T-cell (primary cell): Measurements from ENCODE around the gene RP9. TPM values are rescaled to one million over a fixed set of nuclear protein-coding genes. Genes with fewer than 3 reads are reported as not detected.

Experiments used
- ATAC-seq, 4 experiments: fragments of 200-7000 bp in 3 of 4; fragments of 150-1000 bp in 1 of 4; cut with Tn5 transposase; replicated peaks in 1 of 4; 1 replicate in 3 of 4; 2 replicates in 1 of 4; pipeline ENCODE4 v1.10.0; 2021; ENCODE audit warnings: moderate library complexity in 3 of 4, mild to moderate bottlenecking in 2 of 4, moderate number of reproducible peaks in 1 of 4
- CTCF ChIA-PET, 2 donors: fragments of 300-600 bp; sonication (Branson Sonifier 250); formaldehyde crosslinking; loops; one replicate each; lab custom pipeline; 2022; ENCODE audit warnings: antibody characterized with exemption in 2 of 2; lab: Charles Lee
- POLR2A ChIA-PET, 2 donors: fragments of 300-600 bp; sonication (Branson Sonifier 250); formaldehyde crosslinking; loops; one replicate each; lab custom pipeline; 2022; ENCODE audit warnings: antibody characterized with exemption in 2 of 2; lab: Charles Lee
- DNase-seq, 35 experiments: peaks; one replicate each; pipeline versions ENCODE4 v3.0.0 to v3.0.0-alpha.2; 2013 to 2023
- H3K27ac ChIP-seq: one replicate; pipeline ENCODE4 v1.5.1; 2013; ENCODE audit warnings: low read length
- H3K27me3 ChIP-seq, 2 experiments: replicated peaks in 1 of 2; 1 replicate in 1 of 2; 2 replicates in 1 of 2; pipeline versions ENCODE4 v1.6.1 to v1.7.0; 2013; ENCODE audit warnings: low read length in 1 of 2, mixed read lengths in 1 of 2; ENCODE audit not compliant: control insufficient read depth in 2 of 2, insufficient read depth in 2 of 2; ENCODE audit errors: extremely low read depth in 1 of 2
- H3K36me3 ChIP-seq, 2 donors: 1 replicate in 1 of 2; 2 replicates in 1 of 2; pipeline versions ENCODE4 v1.6.1 to v1.7.0; 2013; ENCODE audit warnings: low read length in 1 of 2; ENCODE audit not compliant: control insufficient read depth in 2 of 2, insufficient read depth in 1 of 2; ENCODE audit errors: extremely low read depth in 1 of 2
- H3K4me1 ChIP-seq, 2 experiments: 1 replicate in 1 of 2; 2 replicates in 1 of 2; pipeline versions ENCODE4 v1.6.1 to v1.7.0; 2013; ENCODE audit warnings: low read length in 2 of 2, mixed read lengths in 1 of 2; ENCODE audit not compliant: insufficient read depth in 2 of 2, control insufficient read depth in 1 of 2; ENCODE audit errors: extremely low read depth in 1 of 2
- H3K4me3 ChIP-seq, 2 donors: 1 replicate in 1 of 2; 2 replicates in 1 of 2; pipeline versions ENCODE4 v1.5.1 to v1.7.0; 2013; ENCODE audit warnings: mild to moderate bottlenecking in 2 of 2, low read length in 1 of 2, moderate library complexity in 1 of 2; ENCODE audit not compliant: control insufficient read depth in 1 of 2; ENCODE audit errors: extremely low read depth in 1 of 2
- H3K9me3 ChIP-seq: 2 replicates; pipeline ENCODE4 v1.7.0; 2013
- H3K27ac Mint-ChIP-seq, 2 donors: one replicate each; pipeline ENCODE4 v1.8.0; 2020 to 2021; ENCODE audit warnings: mild to moderate bottlenecking in 2 of 2, mixed read lengths in 2 of 2
- H3K27me3 Mint-ChIP-seq, 2 donors: one replicate each; pipeline ENCODE4 v1.8.0; 2021 to 2022; ENCODE audit warnings: mixed read lengths in 2 of 2
- H3K36me3 Mint-ChIP-seq: one replicate; pipeline ENCODE4 v1.8.0; 2021; ENCODE audit warnings: mixed read lengths
- H3K4me1 Mint-ChIP-seq, 3 donors: one replicate each; pipeline ENCODE4 v1.8.0; 2020 to 2022; ENCODE audit warnings: mixed read lengths in 3 of 3, mild to moderate bottlenecking in 1 of 3
- H3K4me3 Mint-ChIP-seq, 3 donors: one replicate each; pipeline ENCODE4 v1.8.0; 2020 to 2022; ENCODE audit warnings: mild to moderate bottlenecking in 3 of 3, mixed read lengths in 3 of 3, moderate library complexity in 3 of 3
- H3K9me3 Mint-ChIP-seq, 3 donors: one replicate each; pipeline ENCODE4 v1.8.0; 2020 to 2022; ENCODE audit warnings: mixed read lengths in 3 of 3
- WGBS: methylation state at CpG from one replicate; pipeline ENCODE4 v1.1.5; 2013; ENCODE audit warnings: missing lambda C conversion rate; ENCODE audit not compliant: insufficient coverage; 5-methylcytosine and 5-hydroxymethylcytosine counted together
- total RNA-seq, 35 experiments: library from RNA in 6 of 35; stranded (reverse) in 6 of 35; fragments of 120-200 nt in 1 of 35; gene quantifications; one replicate each; pipeline versions ENCODE4 v1.2.1 to v1.2.4 and lab custom pipeline; 2013 to 2026

The RP9 gene
- total RNA-seq, 5 donors from 2014 or later (not counting 1 experiment from before 2014, with no cell fraction given): 14.7 to 18.3 (median 17.0) TPM

- DNase-seq: no peak
- H3K9me3 ChIP-seq: no peaks in the 10 kb centered on the region
- ChIA-PET CTCF (no interaction called here), POLR2A (no interaction called here)
- Mint-ChIP-seq H3K9me3 (peaks cover 0 to 2% (median 0%) of the 10 kb centered on the region in 3 donors), H3K4me3 (no peak overlapping the region), H3K36me3 (peaks cover 3% of the 10 kb centered on the region), H3K4me1 (no peaks in the 10 kb centered on the region), H3K27ac (no peak overlapping the region), H3K27me3 (peaks cover 0 to 5% of the 10 kb centered on the region in 2 donors)
- 89% methylated on average over 1 of the region's 2 CpGs for WGBS
- H3K4me1 ChIP-seq: no peaks in the 10 kb centered on the region
- H3K36me3 ChIP-seq: no peaks in the 10 kb centered on the region
- no peak for ATAC-seq
- no peak overlapping the region for H3K27ac ChIP-seq
- H3K4me3 ChIP-seq: no peak overlapping the region
- no peaks in the 10 kb centered on the region for H3K27me3 ChIP-seq
Observed at GRCh38 chr7:33087858-33088257, 21.3 kb downstream of the RP9 start.

GRCh38 chr7:33087356-33087755 is 21.8 kb downstream of the RP9 start:
- Histone ChIP-seq H3K9me3 (no peaks in the 10 kb centered on the region), H3K27me3 (no peaks in the 10 kb centered on the region), H3K4me1 (no peaks in the 10 kb centered on the region), H3K4me3 (no peak overlapping the region), H3K36me3 (no peaks in the 10 kb centered on the region), H3K27ac (no peak overlapping the region)
- Mint-ChIP-seq H3K4me3 (no peak overlapping the region), H3K27ac (no peak overlapping the region), H3K27me3 (peaks cover 0 to 5% of the 10 kb centered on the region in 2 donors), H3K4me1 (no peaks in the 10 kb centered on the region), H3K9me3 (peaks cover 0 to 2% (median 0%) of the 10 kb centered on the region in 3 donors), H3K36me3 (no peaks in the 10 kb centered on the region)
- DNase-seq (no peak), ATAC-seq (no peak)
- 42% methylated on average over 2 of the region's 2 CpGs for WGBS
- ChIA-PET CTCF (no interaction called here), POLR2A (no interaction called here)

GRCh38 chr7:33079763-33080690 is 29.2 kb downstream of the RP9 start:
- no peak for DNase-seq
- POLR2A ChIA-PET: interaction anchor here in 1 of 2 donors (0.6 kb wide), 1 partner anchor 147 kb away, joined by 3 read pairs; no protein-coding TSS in a partner anchor
- WGBS: 90% methylated on average over 3 of the region's 9 CpGs

GRCh38 chr7:33079096-33079495 is 30.1 kb downstream of the RP9 start:
- POLR2A ChIA-PET: no interaction called here
- H3K27me3 Mint-ChIP-seq: peaks cover 0 to 10% of the 10 kb centered on the region in 2 donors
- CTCF ChIA-PET: no interaction called here

More at GRCh38 chr7:33079763-33080690, 29.2 kb downstream of the RP9 start:
- H3K4me1 Mint-ChIP-seq: peaks cover 11 to 22% (median 20%) of the 10 kb centered on the region in 3 donors
- no peak overlapping the region for H3K4me3 Mint-ChIP-seq
- H3K9me3 Mint-ChIP-seq: no peaks in the 10 kb centered on the region
- Histone ChIP-seq H3K36me3 (no peaks in the 10 kb centered on the region), H3K27ac (no peak overlapping the region), H3K27me3 (no peaks in the 10 kb centered on the region), H3K9me3 (no peaks in the 10 kb centered on the region), H3K4me1 (peaks cover 2 to 10% of the 10 kb centered on the region in 2 experiments), H3K4me3 (no peak overlapping the region)
- H3K27me3 Mint-ChIP-seq: peaks cover 0 to 10% of the 10 kb centered on the region in 2 donors
- no peaks in the 10 kb centered on the region for H3K36me3 Mint-ChIP-seq
- CTCF ChIA-PET: no interaction called here
- ATAC-seq: no peak
- H3K27ac Mint-ChIP-seq: no peak overlapping the region

GRCh38 chr7:33076737-33077136 is 32.5 kb downstream of the RP9 start:
- H3K9me3 Mint-ChIP-seq: peaks cover 0 to under 1% (median 0%) of the 10 kb centered on the region in 3 donors
- CTCF ChIA-PET: interaction anchor here (0.6 to 1.1 kb wide), 2 partner anchors 8 to 36 kb away, joined by 3 read pairs; no protein-coding TSS in a partner anchor
- Histone ChIP-seq H3K4me3 (no peak overlapping the region), H3K4me1 (peaks cover 2 to 10% of the 10 kb centered on the region in 2 experiments), H3K36me3 (no peaks in the 10 kb centered on the region), H3K27ac (no peak overlapping the region), H3K9me3 (no peaks in the 10 kb centered on the region), H3K27me3 (peaks cover 0 to 3% of the 10 kb centered on the region in 2 experiments)
- no peaks in the 10 kb centered on the region for H3K36me3 Mint-ChIP-seq
- H3K4me3 Mint-ChIP-seq: no peak overlapping the region
- 0% methylated on average over 1 of the region's 3 CpGs for WGBS
- peaks cover 11 to 22% (median 20%) of the 10 kb centered on the region in 3 donors for H3K4me1 Mint-ChIP-seq
- no peak for ATAC-seq
- POLR2A ChIA-PET: no interaction called here
- no peak overlapping the region for H3K27ac Mint-ChIP-seq
- DNase-seq: no peak
- H3K27me3 Mint-ChIP-seq: peaks cover 12 to 18% of the 10 kb centered on the region in 2 donors

More at GRCh38 chr7:33079096-33079495, 30.1 kb downstream of the RP9 start:
- Histone ChIP-seq H3K36me3 (no peaks in the 10 kb centered on the region), H3K9me3 (no peaks in the 10 kb centered on the region), H3K4me1 (peaks cover 2 to 10% of the 10 kb centered on the region in 2 experiments), H3K27ac (no peak overlapping the region), H3K27me3 (no peaks in the 10 kb centered on the region), H3K4me3 (no peak overlapping the region)
- ATAC-seq (no peak), DNase-seq (no peak)
- peaks cover 11 to 22% (median 20%) of the 10 kb centered on the region in 3 donors for H3K4me1 Mint-ChIP-seq
- no peaks in the 10 kb centered on the region for H3K9me3 Mint-ChIP-seq
- no peak overlapping the region for H3K4me3 Mint-ChIP-seq
- H3K36me3 Mint-ChIP-seq: no peaks in the 10 kb centered on the region
- 92% methylated on average over 2 of the region's 2 CpGs for WGBS
- no peak overlapping the region for H3K27ac Mint-ChIP-seq

- Histone ChIP-seq H3K4me1 (peaks cover 2 to 10% of the 10 kb centered on the region in 2 experiments), H3K27me3 (peaks cover 0 to 3% of the 10 kb centered on the region in 2 experiments), H3K9me3 (no peaks in the 10 kb centered on the region), H3K27ac (no peak overlapping the region), H3K4me3 (no peak overlapping the region), H3K36me3 (no peaks in the 10 kb centered on the region)
- Mint-ChIP-seq H3K4me1 (peaks cover 11 to 22% (median 20%) of the 10 kb centered on the region in 3 donors), H3K27me3 (peaks cover 13 to 24% of the 10 kb centered on the region in 2 donors), H3K27ac (no peak overlapping the region), H3K36me3 (no peaks in the 10 kb centered on the region), H3K4me3 (no peak overlapping the region), H3K9me3 (peaks cover 0 to 6% (median 0%) of the 10 kb centered on the region in 3 donors)
- ChIA-PET POLR2A (no interaction called here), CTCF (interaction anchor here in 1 of 2 donors (1.1 kb wide), 1 partner anchor 35 kb away, joined by 3 read pairs; no protein-coding TSS in a partner anchor)
- DNase-seq (no peak), ATAC-seq (no peak)
- no CpG with 5 or more reads among the region's 3 CpGs for WGBS
Observed at GRCh38 chr7:33075818-33076518, 33.2 kb downstream of the RP9 start.
